Ovary (tissue), 3 donors: ENCODE measurements around the gene TK2.

Experiments used
- EP300 ChIP-seq: sonication (generic); formaldehyde crosslinking; IDR thresholded peaks from one replicate; pipeline ENCODE4 v1.6.1; 2017; ENCODE audit warnings: antibody characterized with exemption
- POLR2A ChIP-seq: fragments of 450-650 bp; IDR thresholded peaks from one replicate; pipeline ENCODE4 v1.6.1; 2017; ENCODE audit warnings: antibody characterized with exemption, mild to moderate bottlenecking, moderate library complexity
- TF ChIP-seq, protein P1 (sequence below), 3 donors: fragments of 450-650 bp in 2 of 3; fragments of 200-600 bp in 1 of 3; IDR thresholded peaks; one replicate each; pipeline versions ENCODE4 v1.5.1 to v1.8.0; 2016 to 2022; ENCODE audit warnings: antibody characterized with exemption in 3 of 3, mild to moderate bottlenecking in 1 of 3
- donor health status: DM: no; HTN: no; CAD: no.

GRCh38 chr16:66539623-66540469, 10.1 kb downstream of the TK2 start:
- TF ChIP-seq EP300 (no peak), POLR2A (no peak)
- TF ChIP-seq, protein P1, sequence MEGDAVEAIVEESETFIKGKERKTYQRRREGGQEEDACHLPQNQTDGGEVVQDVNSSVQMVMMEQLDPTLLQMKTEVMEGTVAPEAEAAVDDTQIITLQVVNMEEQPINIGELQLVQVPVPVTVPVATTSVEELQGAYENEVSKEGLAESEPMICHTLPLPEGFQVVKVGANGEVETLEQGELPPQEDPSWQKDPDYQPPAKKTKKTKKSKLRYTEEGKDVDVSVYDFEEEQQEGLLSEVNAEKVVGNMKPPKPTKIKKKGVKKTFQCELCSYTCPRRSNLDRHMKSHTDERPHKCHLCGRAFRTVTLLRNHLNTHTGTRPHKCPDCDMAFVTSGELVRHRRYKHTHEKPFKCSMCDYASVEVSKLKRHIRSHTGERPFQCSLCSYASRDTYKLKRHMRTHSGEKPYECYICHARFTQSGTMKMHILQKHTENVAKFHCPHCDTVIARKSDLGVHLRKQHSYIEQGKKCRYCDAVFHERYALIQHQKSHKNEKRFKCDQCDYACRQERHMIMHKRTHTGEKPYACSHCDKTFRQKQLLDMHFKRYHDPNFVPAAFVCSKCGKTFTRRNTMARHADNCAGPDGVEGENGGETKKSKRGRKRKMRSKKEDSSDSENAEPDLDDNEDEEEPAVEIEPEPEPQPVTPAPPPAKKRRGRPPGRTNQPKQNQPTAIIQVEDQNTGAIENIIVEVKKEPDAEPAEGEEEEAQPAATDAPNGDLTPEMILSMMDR (IDR thresholded peaks at IDR 0.05), result no peak
